ENCODE results near the gene GDF3.

The GDF3 gene

GRCh38 chr12:7667125-7667524, 28.4 kb downstream of the GDF3 start:
- DNase-seq (ENCODE audit: low read depth in 2 of 2) = no peak

- DNase-seq (ENCODE audit: low read depth in 2 of 2) = no peak
Measured at GRCh38 chr12:7666595-7666994, 29.0 kb downstream of the GDF3 start.

GRCh38 chr12:7661741-7662140, 33.8 kb downstream of the GDF3 start:
- no peak for DNase-seq (ENCODE audit: low read depth in 2 of 2)

- DNase-seq (ENCODE audit: low read depth in 2 of 2) = no peak
Measured at GRCh38 chr12:7656121-7656520, 39.5 kb downstream of the GDF3 start.

DNA sequence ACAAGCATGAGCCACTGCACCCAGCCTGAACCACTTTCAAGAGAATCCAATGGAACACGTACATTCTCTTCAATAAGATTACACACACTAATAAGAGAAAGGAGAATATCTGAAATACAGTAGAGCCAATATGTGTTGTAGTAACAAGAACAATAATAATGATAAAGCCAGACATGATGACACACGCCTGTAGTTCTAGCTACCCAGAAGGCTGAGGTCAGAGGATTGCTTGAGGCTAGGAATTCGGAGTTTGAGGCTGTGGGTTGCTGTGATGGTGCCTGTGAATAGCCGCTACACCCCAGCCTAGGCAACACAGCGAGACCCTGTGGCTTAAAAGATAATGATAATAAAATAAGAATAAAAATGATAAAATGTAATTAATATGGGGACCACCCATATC, 45.5 kb downstream of the GDF3 start:
- DNase-seq (ENCODE audit: low read depth in 2 of 2) = no peak

GRCh38 chr12:7647071-7647470, 48.5 kb downstream of the GDF3 start:
- no peak for DNase-seq (ENCODE audit: low read depth in 2 of 2)

GRCh38 chr12:7646178-7646475, 49.4 kb downstream of the GDF3 start:
- no peak for DNase-seq (ENCODE audit: low read depth in 2 of 2)

- DNase-seq (ENCODE audit: low read depth in 2 of 2) = no peak
Measured at GRCh38 chr12:7645395-7646177, 50.0 kb downstream of the GDF3 start.

GRCh38 chr12:7642876-7643309, 52.7 kb downstream of the GDF3 start:
- DNase-seq (ENCODE audit: low read depth in 2 of 2) = no peak

DNA sequence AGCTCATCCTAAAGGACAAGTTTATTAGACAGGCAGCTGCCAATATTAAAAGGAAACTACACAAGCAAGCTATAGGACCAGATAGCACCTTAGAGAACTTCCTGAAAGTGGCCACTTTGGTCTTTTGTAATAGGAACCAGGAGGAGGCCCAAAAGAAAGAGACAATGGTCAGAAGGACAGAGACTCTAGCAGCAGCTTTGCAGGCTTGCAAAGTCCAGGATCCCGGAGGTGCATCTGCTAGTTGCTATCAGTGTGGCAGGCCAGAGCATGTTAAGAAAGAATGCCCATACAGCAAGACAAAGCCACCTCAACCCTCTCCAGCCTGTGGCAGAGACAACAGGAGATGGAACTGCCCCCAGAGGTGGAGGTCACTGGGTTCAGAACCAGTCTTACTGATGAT, 53.3 kb downstream of the GDF3 start:
- no peak for DNase-seq (ENCODE audit: low read depth in 2 of 2)

DNA sequence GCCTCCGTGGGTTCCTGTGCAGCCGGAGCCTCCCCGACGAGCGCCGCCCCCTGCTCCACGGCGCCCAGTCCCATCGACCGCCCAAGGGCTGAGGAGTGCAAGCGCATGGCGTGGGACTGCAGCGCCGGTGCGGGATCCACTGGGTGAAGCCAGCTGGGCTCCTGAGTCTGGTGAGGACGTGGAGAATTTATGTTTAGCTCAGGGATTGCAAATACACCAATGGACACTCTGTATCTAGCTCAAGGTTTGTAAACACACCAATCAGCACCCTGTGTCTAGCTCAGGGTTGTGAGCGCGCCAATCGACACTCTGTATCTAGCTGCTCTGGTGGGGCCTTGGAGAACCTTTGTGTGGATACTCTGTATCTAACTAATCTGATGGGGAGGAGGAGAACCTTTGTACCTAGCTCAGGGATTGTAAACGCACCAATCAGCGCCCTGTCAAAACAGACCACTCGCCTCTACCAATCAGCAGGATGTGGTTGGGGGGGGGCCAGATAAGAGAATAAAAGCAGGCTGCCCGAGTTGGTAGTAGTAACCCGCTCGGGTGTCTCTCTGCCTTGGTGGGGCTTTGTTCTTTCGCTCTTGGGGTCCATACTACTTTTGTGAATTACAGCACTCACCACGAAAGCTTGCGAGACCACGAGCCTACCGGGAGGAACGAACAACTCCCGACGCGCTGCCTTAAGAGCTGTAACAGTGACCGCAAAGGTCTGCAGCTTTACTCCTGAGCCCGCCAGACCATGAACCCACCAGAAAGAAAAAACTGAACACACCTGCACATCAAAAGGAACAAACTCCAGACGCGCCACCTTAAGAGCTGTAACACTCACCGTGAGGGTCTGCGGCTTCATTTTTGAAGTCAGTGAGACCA, 55.2 kb downstream of the GDF3 start:
- peak in 1 of 2 experiments; percentile 26 for DNase-seq (ENCODE audit: low read depth in 2 of 2)

All from stimulated activated CD4-positive, alpha-beta T cell treated with anti-CD3 and anti-CD28 coated beads, Interleukin-12 subunit alpha, Interleukin-12 subunit beta, amount 100 ng/mL, for 24 hours (primary cell).